Stimulated activated naive CD4-positive, alpha-beta T cell treated with Interleukin-2 at 50 U/mL for 16 hours (primary cell): ENCODE measurements around the gene APOOL.
"Not testable (repeated sequence)": the region's sequence is repeated elsewhere in the genome, so short reads cannot be mapped to it uniquely, and the experiment has no call there.

Source experiments
- DNase-seq: peaks from one replicate; lab custom pipeline; 2025; lab: John Stamatoyannopoulos, UW

APOOL gene, protein sequence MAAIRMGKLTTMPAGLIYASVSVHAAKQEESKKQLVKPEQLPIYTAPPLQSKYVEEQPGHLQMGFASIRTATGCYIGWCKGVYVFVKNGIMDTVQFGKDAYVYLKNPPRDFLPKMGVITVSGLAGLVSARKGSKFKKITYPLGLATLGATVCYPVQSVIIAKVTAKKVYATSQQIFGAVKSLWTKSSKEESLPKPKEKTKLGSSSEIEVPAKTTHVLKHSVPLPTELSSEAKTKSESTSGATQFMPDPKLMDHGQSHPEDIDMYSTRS

DNA sequence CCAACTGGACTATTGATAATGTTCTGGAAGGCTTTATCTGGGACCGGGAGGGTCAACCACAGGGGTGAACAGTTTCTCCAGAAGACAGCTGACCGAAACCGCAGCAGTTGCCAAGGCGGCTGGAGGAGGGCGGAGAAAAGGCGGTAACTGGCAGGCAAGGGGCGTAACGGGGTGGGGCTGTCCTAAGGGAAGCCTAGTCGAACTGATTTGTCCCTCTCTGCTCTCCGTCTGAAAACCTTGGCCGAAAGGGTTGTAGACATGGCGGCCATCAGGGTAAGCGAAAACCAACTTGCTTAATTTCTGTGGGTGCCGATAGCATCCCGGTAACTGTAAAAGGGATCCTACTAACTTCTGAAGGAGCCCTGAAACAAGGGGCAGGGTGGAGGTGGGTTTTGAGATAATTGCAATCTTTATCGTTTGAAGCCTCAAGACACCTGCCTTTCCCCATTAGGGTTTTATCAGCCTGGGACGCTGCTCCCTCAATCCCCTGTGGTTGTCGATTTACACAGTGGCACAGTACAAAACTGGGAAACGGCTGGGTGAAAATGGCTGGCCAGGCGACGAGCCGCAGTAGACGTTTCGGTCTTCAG is at the start of gene APOOL:
APOOL (plus strand) TSS at position 223 of the 590 bp plus-strand sequence; CDS start at position 259, 36 bp downstream.
- DNase-seq, result peak; percentile 78

DNA sequence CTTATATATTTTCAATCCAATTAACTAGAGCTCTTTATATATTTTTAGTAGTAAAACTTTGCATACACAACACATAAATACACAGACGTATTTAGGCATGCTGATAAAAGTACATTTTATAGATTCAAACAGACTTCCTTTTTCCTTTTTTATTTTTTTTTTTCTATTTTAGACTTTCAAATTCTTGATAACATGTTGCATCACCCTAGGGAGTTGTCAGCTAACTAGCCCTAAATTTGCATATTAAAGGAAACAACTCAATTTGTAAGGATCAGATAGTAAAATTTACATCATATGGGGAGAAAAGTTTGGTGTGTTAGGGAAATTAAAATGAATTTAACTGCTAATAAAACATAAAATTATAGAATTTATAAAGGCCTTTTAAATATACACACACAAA is 47.4 kb upstream of the APOOL start:
- no peak for DNase-seq

DNA sequence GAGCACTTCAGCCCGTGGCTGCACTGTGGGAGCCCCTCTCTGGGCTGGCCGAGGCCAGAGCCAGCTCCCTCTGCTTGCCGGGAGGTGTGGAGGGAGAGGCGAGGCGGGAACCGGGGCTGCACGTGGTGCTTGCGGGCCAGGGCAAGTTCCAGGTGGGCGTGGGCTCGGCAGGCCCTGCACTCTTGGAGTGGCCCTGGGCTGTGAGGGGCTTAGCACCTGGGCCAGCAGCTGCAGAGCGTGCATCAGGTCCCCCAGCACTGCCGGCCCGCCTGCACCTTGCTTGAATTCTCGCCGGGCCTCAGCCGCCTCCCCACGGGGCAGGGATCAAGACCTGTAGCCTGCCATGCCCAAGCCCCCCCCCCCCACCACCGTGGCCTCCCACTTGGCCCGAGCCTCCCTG is 28.9 kb upstream of the APOOL start:
- no peak for DNase-seq

DNA sequence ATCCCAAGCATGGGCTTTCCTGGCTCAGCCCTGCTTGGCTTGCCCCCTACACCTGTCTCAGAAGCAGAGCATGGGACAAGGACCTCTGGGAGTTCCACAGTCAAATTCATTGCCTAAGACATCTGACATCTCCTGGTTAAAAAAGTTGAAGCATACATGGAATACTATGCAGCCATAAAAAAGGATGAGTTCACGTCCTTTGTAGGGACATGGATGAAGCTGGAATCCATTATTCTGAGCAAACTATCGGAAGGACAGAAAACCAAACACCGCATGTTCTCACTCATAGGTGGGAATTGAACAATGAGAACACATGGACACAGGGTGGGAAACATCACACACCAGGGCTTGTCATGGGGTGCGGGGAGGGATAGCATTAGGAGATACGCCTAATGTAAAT is 11.9 kb upstream of the APOOL start:
- not testable (repeated sequence) for DNase-seq

DNA sequence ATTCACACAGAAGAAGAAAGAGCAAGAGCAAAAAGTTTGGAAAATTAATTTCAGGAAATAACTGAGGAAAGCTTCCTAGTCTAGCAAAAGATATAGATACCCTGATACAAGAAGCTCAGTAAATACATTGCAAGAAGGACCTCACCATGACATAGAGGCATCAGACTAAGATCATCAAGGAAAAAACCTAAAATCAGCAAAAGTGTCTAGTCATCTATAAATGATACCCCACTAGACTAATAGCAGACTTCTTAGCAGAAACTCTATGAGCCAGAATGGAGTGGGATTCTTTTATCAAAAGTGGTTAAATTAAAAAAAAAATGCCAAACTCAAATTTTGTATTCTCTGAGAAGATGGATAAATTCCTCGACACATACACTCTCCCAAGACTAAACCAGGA is 10.5 kb upstream of the APOOL start:
- DNase-seq, result no peak

DNA sequence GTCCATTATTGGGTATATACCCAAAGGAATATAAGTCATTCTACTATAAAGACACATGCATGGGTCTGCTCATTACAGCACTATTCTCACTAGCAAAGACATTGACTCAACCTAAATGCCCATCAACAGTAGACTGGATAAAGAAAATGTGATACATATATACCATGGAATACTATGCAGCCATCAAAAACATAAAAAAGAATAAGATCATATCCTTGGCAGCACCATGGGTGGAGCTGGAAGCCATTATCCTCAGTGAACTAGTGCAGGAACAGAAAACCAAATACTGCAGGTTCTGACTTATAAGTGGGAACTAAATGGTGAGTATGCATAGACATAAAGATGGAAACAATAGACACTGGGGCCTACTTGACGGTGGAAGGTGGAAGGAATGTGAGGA is 2.3 kb upstream of the APOOL start:
- no peak for DNase-seq

DNA sequence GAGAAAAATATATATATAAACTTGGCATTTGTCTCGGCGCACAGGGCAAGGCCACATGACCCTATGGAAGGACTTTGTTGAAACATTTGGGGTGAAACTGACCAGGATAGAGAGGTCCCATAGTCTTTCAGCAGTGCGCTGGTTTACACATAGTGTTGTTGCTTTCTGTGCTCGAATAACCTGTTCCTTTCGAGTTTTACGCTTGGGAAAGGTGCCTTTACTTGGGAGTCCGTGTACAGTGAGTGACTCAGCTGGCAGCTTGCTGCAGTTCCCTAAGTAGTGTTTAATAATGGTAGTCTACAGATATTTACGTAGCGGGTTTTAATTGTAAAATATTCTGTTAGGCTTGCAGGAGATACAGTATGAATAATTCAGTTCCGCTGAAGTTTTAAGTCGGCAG is 578 bp downstream of the APOOL start:
- no peak for DNase-seq

DNA sequence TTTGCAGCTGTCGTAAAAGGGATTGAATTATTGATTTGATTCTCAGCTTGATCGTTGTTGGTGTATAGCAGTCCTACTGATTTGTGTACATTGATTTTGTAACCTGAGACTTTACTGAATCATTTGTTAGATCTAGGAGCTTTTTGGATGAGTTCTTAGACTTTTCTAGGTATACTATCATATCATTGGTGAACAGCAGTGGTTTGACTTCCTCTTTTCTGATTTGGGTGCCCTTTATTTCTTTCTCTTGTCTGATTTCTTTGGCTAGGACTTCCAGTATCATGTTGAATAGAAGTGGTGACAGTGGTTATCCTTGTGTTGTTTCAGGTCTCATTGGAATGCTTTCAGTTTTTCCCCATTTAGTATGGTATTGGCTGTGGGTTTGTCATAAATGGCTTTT is 8.4 kb downstream of the APOOL start:
- no peak for DNase-seq

DNA sequence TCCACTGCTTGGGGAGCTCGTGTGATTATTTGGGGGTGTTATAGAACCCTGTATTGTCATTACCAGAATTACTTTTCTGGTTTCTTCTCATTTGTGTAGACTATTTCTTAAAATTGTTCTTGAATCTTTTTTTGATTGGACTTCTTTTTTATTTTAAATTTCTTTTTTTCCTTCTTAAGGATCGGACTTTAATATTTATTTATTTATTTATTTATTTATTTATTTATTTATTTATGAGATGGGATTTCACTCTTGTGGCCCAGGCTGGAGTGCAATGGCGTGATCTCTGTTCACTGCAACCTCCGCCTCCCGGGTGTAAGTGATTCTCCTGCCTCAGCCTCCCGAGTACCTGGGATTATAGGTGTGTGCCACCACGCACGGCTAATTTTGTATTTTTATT is 11.7 kb downstream of the APOOL start:
- not testable (repeated sequence) for DNase-seq

DNA sequence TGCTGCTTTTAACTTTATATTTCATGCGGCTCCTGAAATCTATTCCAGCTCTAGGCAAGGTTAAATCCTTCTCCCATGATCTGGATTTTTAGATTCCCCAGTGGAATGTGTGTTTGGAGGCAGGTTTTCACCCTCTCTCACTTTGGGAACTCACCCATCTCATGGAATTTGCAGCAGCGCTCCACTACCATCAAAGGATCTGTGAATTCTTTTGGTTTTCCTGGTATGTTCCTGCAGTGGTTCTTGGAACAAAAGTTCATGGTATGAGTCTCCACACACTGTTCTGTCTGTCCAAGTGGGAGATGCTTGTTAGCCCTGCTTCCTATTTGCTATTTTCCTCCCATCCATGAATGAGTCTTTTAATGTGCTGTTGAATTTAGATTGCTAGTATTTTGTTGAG is 14.0 kb downstream of the APOOL start:
- DNase-seq, result no peak

DNA sequence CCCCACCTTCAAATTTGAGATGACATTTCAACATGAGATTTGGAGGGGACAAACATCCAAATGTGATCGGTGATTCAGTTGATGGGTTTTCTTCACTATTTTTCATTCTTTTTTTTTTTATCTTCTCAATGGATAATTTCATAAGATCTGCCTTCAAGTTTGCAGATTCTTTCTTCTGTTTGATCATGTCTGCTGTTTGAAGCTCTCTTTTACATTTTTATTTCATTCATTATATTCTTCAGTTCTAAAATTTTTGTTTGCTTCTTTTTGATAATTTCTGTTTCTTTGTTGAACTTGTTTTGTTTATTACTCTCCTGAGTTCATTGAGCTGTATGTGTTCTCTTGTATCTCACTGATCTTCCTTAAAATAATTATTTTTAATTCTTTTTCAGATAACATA is 14.8 kb downstream of the APOOL start:
- no peak for DNase-seq

DNA sequence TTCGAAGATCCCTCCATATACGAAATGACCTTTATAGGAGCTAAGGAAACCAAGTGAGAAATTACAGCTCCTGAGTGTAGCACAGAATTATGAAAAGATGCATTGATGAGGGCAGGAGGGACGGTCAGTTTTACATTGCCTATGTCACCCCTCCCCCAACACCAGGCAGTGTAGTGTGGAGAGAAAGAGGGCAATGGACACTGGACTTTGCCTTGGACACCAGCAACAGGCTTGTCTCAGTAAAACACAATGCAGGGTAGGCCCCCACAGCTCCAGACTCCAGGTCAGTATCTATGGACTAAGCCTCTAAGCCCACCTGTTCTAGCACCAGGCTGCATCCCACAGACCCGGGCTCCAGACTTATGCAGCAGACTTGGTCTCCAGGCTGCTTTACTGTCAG is 16.5 kb downstream of the APOOL start:
- DNase-seq, result no peak

DNA sequence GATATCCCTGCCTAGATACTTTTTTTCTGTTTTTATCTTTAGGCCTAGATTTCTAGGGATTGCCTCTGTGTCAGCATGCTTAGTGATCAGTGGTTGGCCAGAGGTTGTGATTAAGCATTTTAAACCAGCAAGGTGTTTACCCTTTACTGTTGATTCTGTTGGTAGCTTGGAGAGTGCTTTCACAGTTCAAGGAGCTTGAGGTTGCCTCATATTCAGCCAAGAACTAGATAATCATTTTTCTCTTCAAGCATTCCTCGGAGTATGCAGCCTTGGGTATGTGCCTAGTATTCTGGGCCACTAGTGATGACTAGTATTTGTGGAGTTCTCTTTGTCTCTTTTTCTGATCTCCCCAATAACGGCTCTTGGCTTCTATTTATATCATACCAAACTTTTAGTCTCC is 20.4 kb downstream of the APOOL start:
- no peak for DNase-seq

DNA sequence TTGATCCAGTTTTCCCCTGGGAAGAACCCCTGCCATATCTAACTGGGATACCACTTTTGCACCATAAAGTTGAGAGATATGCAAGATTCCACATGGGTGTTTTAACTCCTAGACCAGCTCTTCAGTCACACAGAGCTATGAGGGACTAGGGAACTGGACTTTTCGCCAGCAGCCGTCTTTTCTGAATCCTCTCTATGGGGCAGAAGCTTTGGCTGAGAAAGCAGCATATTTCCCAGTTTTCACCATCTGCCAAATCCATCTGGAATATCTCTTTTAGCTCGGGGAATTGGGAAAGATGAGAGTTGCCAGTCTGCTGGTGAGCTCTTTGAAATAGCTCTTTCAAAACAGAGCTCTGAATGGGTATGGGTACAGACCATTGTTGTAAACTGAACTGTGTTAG is 20.9 kb downstream of the APOOL start:
- no peak for DNase-seq

DNA sequence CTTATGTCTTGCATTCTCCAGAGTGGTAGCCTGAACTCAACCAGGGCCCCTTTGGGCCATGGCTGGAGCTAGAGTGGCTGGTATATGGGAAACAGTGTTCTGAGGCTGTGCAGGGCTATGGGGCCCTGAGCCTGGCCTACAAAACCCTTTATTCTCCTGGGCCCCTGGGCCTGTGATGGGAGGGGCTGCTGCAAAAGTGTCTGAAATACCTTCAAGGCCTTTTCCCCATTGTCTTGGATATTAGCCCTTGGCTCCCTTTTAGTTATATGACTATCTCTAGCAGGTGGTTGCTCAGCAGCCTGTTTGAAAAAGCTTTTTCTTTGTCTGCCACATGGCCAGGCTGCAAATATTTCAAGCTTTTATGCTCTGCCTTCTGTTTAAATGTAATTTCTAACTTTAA is 22.5 kb downstream of the APOOL start:
- DNase-seq, result no peak

DNA sequence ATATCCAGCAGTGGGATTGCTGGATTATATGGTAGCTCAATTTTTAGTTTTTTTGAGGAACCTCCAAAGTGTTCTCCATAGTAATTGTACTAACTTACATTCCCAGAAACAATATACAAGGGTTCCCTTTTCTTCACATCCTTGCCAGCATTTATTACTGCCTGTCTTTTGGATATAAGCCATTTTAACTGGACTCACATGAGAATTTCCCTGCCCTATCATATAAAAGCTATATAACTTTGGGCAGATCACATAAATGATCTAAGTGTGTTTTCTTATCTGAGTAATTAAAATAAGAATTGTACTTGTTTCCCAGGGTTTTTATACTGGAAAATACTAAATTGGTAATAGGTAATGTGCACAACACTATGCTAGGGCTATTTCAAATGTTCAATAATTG is 25.4 kb downstream of the APOOL start:
- DNase-seq, result no peak

DNA sequence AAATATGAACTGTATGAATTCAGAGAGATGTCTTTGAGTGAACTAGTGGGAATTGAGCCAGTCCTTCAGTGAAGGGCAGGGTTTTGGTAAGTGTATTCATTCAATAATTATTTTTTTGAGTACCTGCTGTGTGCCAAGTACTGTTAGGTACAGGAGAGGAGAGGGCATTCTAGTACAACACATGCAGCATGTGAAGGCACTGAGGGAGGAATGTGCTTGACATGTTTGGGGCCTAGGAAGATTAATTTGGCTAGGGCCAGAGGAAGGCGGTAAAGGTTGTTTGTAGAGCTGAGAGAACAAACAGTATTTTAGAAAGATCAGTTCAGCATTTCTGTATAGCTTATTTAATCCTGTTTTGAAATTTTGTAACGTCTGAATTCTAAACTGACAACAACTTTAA is 27.8 kb downstream of the APOOL start:
- DNase-seq, result no peak

DNA sequence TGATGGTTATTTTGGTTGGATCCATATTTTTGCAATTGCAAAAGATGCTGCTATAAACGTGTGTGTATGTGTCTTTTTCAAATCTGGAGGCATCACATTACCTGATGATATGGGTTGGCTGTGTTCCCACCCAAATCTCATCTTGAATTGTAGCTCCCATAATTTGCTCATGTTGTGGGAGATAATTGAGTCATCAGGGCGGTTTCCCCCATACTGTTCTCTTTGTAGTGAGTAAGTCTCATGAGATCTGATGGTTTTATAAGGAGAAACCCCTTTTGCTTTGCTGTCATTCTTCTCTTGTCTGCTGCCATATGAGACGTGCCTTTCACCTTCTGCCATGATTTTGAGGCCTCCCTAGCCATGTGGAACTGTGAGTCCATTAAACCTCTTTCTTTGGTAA is 33.4 kb downstream of the APOOL start:
- DNase-seq, result no peak

DNA sequence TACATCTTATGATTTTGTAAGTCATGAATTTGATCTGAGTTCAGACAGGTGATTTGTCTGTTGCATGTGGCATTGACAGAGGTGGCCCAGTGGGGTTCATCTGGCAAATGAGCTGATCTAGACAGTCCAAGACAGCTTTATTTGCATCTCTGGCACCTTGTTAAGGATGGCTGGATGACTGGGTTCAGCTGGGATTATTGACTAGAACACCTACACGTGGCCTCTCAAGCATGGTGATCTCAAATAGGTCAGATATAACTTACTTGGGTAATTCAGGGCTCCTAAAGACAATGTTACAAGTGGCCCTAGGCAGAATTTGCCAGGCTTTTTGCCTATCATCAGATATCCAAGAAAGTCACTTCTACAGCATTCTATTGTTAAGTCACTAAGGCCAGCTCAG is 48.0 kb downstream of the APOOL start:
- DNase-seq, result no peak

DNA sequence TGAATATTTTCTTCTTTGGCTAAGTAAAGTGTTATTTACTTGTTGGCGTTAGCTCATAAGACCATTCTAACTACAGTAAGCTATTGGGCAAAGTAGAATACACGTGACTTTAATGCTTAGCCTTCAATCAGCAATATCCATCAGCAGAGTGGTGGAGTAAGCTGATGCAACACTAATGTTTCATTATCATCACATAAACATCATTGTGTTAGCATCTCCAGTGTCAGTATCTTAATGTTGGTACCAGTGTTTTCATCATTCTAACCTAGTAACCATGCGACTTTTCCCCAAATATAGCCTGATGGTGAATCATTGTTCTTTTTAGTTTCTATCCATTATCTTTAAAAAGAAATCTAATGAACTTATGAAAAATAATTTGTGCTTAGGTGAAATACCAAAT is 48.5 kb downstream of the APOOL start:
- no peak for DNase-seq

DNA sequence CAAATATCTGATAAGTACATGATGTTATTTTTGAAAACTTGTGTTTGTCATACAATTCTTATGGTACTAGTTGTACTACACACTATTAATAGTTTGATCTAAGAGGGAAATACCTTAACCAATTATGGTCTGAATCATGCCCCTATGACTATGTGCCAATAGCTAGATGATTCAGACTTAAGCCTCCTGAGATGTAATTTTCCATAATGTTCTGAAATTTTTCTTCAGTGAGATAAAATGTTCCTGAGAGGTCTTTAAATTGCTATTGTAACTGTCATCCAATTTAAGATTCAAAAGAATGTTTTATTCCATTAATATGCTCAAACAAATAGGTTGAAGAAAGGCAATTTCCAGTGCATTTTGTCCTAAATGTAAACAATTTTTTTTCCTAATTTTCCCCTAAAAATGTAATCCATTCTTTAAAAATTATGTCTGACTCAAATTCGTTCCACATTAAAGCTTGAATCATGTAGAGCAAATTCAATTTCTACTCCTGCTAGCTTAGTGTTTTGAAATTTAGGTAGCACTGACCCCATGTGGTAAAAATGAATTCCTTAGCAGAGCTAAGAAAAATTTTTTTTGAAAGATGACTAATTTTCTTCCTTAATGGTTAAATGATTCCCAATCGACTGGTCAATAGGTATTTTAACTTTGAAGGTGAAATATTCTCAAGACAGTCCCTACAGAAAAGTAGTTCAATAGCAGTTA is 49.1 kb downstream of the APOOL start:
- DNase-seq, result no peak

DNA sequence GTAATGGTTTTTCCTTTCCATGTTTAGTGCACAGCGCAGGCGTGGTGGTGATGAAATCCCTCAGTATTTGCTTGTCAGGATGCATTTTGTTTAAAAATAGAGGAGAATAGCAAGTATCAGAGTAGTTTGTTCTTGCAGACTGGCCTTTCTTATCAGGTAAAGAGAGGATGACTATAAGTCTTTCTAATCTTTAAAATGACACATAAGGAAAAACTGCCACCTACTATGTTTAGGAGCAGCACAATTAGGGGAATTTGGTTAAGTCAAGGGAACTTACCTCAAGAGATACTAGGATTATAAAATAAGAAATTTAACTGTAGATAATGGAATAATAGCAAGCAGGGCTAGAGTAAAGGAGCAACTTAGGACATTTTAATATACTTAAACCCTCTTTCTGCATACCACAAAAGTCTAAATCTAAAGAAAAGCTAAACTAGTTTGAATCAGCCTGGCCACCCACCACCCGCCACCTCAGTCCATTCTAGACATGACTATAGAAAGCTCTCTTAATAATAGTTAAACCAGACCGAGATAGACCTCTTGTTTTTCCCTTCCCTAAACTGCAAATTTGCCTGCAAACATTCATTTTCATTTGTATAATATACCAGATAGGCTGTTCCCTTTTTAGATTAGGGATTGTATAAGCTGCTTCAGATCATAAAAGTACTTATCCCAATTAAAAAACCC is 62.0 kb downstream of the APOOL start:
- no peak for DNase-seq

DNA sequence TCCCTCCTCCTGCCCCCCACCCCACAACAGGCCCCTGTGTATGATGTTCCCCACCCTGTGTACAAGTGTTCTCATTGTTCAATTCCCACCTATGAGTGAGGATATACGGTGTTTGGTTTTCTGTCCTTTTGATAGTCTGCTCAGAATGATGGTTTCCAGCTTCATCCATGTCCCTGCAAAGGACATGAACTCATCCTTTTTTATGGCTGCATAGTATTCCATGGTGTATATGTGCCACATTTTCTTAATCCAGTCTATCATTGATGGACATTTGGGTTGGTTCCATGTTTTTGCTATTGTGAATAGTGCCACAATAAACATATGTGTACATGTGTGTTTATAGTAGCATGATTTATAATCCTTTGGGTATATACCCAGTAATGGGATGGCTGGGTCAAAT is 73.6 kb downstream of the APOOL start:
- not testable (repeated sequence) for DNase-seq
